Neutrophil (primary cell): ENCODE measurements around the gene ARV1.
"Not testable (repeated sequence)": the region's sequence is repeated elsewhere in the genome, so short reads cannot be mapped to it uniquely, and the experiment has no call there.

Experiments
- H3K27ac ChIP-seq: fragments of 200-600 bp; sonication (generic); 2 replicates; pipeline ENCODE4 v1.5.1; 2016; ENCODE audit warnings: mild to moderate bottlenecking, moderate library complexity
- H3K27me3 ChIP-seq: fragments of 200-600 bp; sonication (generic); 2 replicates; pipeline ENCODE4 v1.6.0; 2016; ENCODE audit warnings: mild to moderate bottlenecking
- H3K36me3 ChIP-seq: fragments of 200-600 bp; sonication (generic); 2 replicates; pipeline ENCODE4 v1.5.1; 2017
- H3K4me1 ChIP-seq, 2 experiments: fragments of 200-600 bp in 1 of 2; sonication (generic) in 1 of 2; 1 replicate in 1 of 2; 2 replicates in 1 of 2; pipeline versions ENCODE4 v1.5.1 to v1.6.1; 2013 to 2016; ENCODE audit warnings: low read depth in 1 of 2, low read length in 1 of 2, mild to moderate bottlenecking in 1 of 2, moderate library complexity in 1 of 2; ENCODE audit not compliant: control insufficient read depth in 1 of 2, insufficient read depth in 1 of 2
- H3K4me3 ChIP-seq, 2 experiments: fragments of 200-600 bp in 1 of 2; sonication (generic) in 1 of 2; 1 replicate in 1 of 2; 2 replicates in 1 of 2; pipeline ENCODE4 v1.5.1; 2013 to 2016; ENCODE audit warnings: low read depth in 1 of 2, low read length in 1 of 2, mild to moderate bottlenecking in 1 of 2, moderate library complexity in 1 of 2
- H3K9me3 ChIP-seq: fragments of 200-600 bp; sonication (generic); 2 replicates; pipeline ENCODE4 v1.5.1; 2016
- TF ChIP-seq, protein P1 (sequence below): fragments of 200-600 bp; sonication (generic); IDR thresholded peaks from 2 replicates; pipeline ENCODE4 v1.5.1; 2016; ENCODE audit warnings: antibody characterized with exemption

ARV1 gene

DNA sequence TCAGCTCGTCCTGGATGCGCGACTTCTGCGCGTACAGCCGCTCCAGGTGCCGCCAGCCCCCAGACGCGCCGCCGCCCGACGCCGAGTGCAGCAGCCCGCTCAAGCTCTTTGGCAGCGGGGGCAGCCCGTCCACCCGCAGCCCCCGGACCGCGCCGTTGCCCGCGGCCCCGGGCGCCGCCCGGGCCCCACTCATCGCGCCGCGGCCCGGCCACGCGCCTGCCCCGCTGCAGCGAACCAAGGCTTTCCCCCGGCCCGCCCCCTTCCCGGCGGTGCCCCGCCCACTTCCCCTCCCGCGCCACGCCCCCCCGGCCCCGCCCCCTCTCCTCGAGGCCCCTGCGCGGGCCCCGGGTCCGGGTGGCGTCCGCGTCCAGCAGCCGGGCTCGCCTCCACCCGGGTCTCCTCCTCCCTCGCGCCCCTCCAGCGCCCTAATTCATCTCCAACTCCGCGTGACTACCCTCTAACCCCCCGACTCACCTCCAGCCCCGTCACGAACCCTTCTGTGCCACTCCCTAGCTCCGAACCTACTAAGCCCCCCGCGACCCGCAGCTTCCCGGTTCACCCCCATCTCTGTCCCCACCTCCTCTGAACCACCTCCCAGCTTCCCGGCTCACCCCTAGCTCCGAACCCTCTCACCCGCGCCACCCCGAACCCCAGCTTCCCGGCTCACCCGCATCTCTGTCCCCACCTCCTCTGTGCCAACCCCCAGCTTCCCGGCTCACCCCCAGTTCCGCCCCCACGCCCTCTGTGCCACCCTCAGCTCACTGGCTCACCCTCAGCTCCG lies 61.3 kb downstream of the ARV1 start, which contains the start of gene FAM89A:
Gene FAM89A (minus strand): TSS at position 236 of the 781 bp plus-strand sequence. CDS start 43 bp downstream, at position 193.
- H3K9me3 ChIP-seq, result peaks cover 7% of the 10 kb centered on the region
- H3K27ac ChIP-seq, result no peak within 1 kb of the TSS
- H3K36me3 ChIP-seq, result no peaks in the 10 kb centered on the region
- H3K4me3 ChIP-seq, result peak within 1 kb of the TSS; percentile 55 to 58
- peaks cover 22 to 27% of the 10 kb centered on the region in 2 experiments for H3K4me1 ChIP-seq
- TF ChIP-seq, protein P1, sequence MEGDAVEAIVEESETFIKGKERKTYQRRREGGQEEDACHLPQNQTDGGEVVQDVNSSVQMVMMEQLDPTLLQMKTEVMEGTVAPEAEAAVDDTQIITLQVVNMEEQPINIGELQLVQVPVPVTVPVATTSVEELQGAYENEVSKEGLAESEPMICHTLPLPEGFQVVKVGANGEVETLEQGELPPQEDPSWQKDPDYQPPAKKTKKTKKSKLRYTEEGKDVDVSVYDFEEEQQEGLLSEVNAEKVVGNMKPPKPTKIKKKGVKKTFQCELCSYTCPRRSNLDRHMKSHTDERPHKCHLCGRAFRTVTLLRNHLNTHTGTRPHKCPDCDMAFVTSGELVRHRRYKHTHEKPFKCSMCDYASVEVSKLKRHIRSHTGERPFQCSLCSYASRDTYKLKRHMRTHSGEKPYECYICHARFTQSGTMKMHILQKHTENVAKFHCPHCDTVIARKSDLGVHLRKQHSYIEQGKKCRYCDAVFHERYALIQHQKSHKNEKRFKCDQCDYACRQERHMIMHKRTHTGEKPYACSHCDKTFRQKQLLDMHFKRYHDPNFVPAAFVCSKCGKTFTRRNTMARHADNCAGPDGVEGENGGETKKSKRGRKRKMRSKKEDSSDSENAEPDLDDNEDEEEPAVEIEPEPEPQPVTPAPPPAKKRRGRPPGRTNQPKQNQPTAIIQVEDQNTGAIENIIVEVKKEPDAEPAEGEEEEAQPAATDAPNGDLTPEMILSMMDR, result no peak
- H3K27me3 ChIP-seq, result peaks cover 98% of the 10 kb centered on the region

- Histone ChIP-seq H3K4me1 (peaks cover 18 to 27% of the 10 kb centered on the region in 2 experiments), H3K27ac (no peak overlapping the region), H3K9me3 (peaks cover 7% of the 10 kb centered on the region), H3K27me3 (peaks cover 94% of the 10 kb centered on the region), H3K36me3 (no peaks in the 10 kb centered on the region), H3K4me3 (no peak overlapping the region)
- TF ChIP-seq, protein P1, result no peak
Observed at GRCh38 chr1:231040800-231041718, 62.2 kb downstream of the ARV1 start.

DNA sequence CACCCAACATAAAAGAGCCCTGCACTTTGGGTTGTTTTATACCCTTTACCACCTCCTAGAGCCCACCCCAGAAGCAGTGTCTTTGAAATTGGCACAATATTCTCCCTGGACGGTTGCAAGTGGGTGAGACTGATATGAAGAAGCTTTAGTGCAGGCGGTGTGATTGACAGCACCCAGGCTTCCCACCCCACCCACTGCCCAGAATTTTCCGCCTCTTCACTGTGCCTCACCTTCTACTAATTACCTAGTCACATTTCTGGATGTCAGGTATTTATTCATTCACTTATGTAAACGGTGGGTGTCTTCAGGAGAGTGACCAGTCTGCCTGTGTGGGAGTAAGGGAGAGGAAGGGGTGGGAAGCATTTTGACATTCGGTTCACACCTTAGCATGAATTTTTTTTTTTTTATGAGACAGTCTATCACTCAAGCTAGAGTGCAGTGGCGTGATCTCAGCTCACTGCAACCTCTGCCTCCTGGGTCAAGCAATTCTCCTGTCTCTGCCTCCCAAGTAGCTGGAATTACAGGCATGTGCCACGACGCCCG lies 62.9 kb downstream of the ARV1 start:
- Histone ChIP-seq H3K27ac (no peak overlapping the region), H3K9me3 (peaks cover 7% of the 10 kb centered on the region), H3K36me3 (no peaks in the 10 kb centered on the region), H3K4me1 (peaks cover 11 to 19% of the 10 kb centered on the region in 2 experiments), H3K27me3 (peaks cover 87% of the 10 kb centered on the region), H3K4me3 (no peak overlapping the region)
- TF ChIP-seq, protein P1, result no peak

- H3K27me3 ChIP-seq, result peaks cover 63% of the 10 kb centered on the region
- no peak overlapping the region for H3K4me3 ChIP-seq
- TF ChIP-seq, protein P1, result no peak
- H3K36me3 ChIP-seq, result no peaks in the 10 kb centered on the region
- peaks cover 0 to 10% of the 10 kb centered on the region in 2 experiments for H3K4me1 ChIP-seq
- no peak overlapping the region for H3K27ac ChIP-seq
- peaks cover 7% of the 10 kb centered on the region for H3K9me3 ChIP-seq
Observed at GRCh38 chr1:231044588-231044987, 65.7 kb downstream of the ARV1 start.

DNA sequence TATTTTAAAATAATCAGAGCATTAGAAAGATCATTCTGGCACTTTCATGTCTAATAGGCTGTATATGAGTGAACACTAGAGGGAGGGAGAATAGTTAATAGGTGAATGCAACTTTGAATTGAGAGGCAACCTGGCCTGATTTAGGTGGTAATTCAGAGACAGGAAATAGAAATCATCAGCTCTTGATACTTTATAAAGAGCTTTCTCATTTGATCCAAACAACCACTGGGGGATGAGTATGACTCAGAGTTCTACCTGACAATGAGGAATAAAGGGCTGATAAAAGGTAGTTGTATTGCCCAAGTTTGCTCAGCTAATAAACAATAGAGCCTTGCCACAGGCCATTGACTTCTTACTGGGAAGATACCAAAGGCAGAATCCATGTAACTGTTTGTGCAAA lies 66.4 kb downstream of the ARV1 start:
- no peaks in the 10 kb centered on the region for H3K36me3 ChIP-seq
- TF ChIP-seq, protein P1, result no peak
- no peak overlapping the region for H3K4me3 ChIP-seq
- H3K9me3 ChIP-seq, result peaks cover 7% of the 10 kb centered on the region
- peaks cover 56% of the 10 kb centered on the region for H3K27me3 ChIP-seq
- no peak overlapping the region for H3K27ac ChIP-seq
- H3K4me1 ChIP-seq, result peaks cover 0 to 6% of the 10 kb centered on the region in 2 experiments

GRCh38 chr1:231045921-231046729 lies 67.2 kb downstream of the ARV1 start:
- H3K27ac ChIP-seq, H3K9me3 ChIP-seq, H3K36me3 ChIP-seq, H3K4me3 ChIP-seq, H3K4me1 ChIP-seq: not testable (repeated sequence)
- peaks cover 47% of the 10 kb centered on the region for H3K27me3 ChIP-seq
